Naive thymus-derived CD4-positive, alpha-beta T cell (primary cell): Measurements from ENCODE around the gene TEPSIN. TPM values are rescaled to one million over a fixed set of nuclear protein-coding genes. Genes with fewer than 3 reads are reported as not detected.

Source experiments
- ATAC-seq: fragments of 150-1000 bp; cut with Tn5 transposase; 2 replicates; pipeline ENCODE4 v1.10.0; 2021; ENCODE audit warnings: mild to moderate bottlenecking, moderate library complexity
- CTCF ChIA-PET: fragments of 350-600 bp; sonication (Branson Sonifier 250); formaldehyde crosslinking; loops from one replicate; lab custom pipeline; 2021; ENCODE audit warnings: antibody characterized with exemption; lab: Charles Lee
- POLR2A ChIA-PET: fragments of 350-600 bp; sonication (Branson Sonifier 250); formaldehyde crosslinking; loops from one replicate; lab custom pipeline; 2021; ENCODE audit warnings: antibody characterized with exemption, inconsistent platforms; lab: Charles Lee
- DNase-seq, 9 donors: peaks; one replicate each; pipeline versions ENCODE4 v3.0.0 to v3.0.0-alpha.2; 2020 to 2022; ENCODE audit warnings: mixed read lengths in 1 of 9
- H3K27ac ChIP-seq: one replicate; pipeline ENCODE4 v1.7.0; 2013; ENCODE audit warnings: mild to moderate bottlenecking, low read depth, low read length, moderate library complexity
- H3K27me3 ChIP-seq, 2 donors: one replicate each; pipeline ENCODE4 v1.7.0; 2013; ENCODE audit warnings: low read length in 2 of 2, mild to moderate bottlenecking in 2 of 2, moderate library complexity in 2 of 2; ENCODE audit not compliant: control insufficient read depth in 2 of 2, insufficient read depth in 2 of 2
- H3K36me3 ChIP-seq, 3 experiments: 1 replicate in 2 of 3; 2 replicates in 1 of 3; pipeline ENCODE4 v1.7.0; 2013; ENCODE audit warnings: low read length in 3 of 3, mild to moderate bottlenecking in 3 of 3, moderate library complexity in 1 of 3; ENCODE audit not compliant: insufficient read depth in 3 of 3, control insufficient read depth in 2 of 3
- H3K4me1 ChIP-seq, 2 donors: one replicate each; pipeline ENCODE4 v1.7.0; 2013; ENCODE audit warnings: low read length in 2 of 2, mild to moderate bottlenecking in 2 of 2, moderate library complexity in 1 of 2; ENCODE audit not compliant: control insufficient read depth in 2 of 2, insufficient read depth in 2 of 2
- H3K4me3 ChIP-seq: 2 replicates; pipeline ENCODE4 v1.7.0; 2013; ENCODE audit warnings: mild to moderate bottlenecking, low read length
- H3K9me3 ChIP-seq, 3 experiments: 1 replicate in 2 of 3; 2 replicates in 1 of 3; pipeline ENCODE4 v1.7.0; 2013; ENCODE audit warnings: low read length in 3 of 3; ENCODE audit not compliant: control insufficient read depth in 2 of 3
- H3K27ac Mint-ChIP-seq, 9 donors: one replicate each; pipeline ENCODE4 v1.8.0; 2020 to 2022; ENCODE audit warnings: mixed read lengths in 9 of 9, mild to moderate bottlenecking in 8 of 9, moderate library complexity in 5 of 9, inconsistent platforms in 2 of 9
- H3K27me3 Mint-ChIP-seq, 5 donors: one replicate each; pipeline ENCODE4 v1.8.0; 2021 to 2022; ENCODE audit warnings: mixed read lengths in 5 of 5, mild to moderate bottlenecking in 1 of 5
- H3K36me3 Mint-ChIP-seq, 5 donors: one replicate each; pipeline ENCODE4 v1.8.0; 2020 to 2022; ENCODE audit warnings: mixed read lengths in 5 of 5, mild to moderate bottlenecking in 3 of 5, inconsistent platforms in 1 of 5
- H3K4me1 Mint-ChIP-seq, 7 donors: one replicate each; pipeline ENCODE4 v1.8.0; 2020 to 2022; ENCODE audit warnings: mixed read lengths in 7 of 7, mild to moderate bottlenecking in 3 of 7, inconsistent platforms in 1 of 7
- H3K4me3 Mint-ChIP-seq, 10 donors: one replicate each; pipeline ENCODE4 v1.8.0; 2020 to 2022; ENCODE audit warnings: mild to moderate bottlenecking in 10 of 10, mixed read lengths in 10 of 10, moderate library complexity in 6 of 10, inconsistent platforms in 2 of 10
- H3K9me3 Mint-ChIP-seq, 11 donors: one replicate each; pipeline ENCODE4 v1.8.0; 2020 to 2022; ENCODE audit warnings: mixed read lengths in 11 of 11, mild to moderate bottlenecking in 4 of 11, inconsistent platforms in 1 of 11, moderate library complexity in 1 of 11
- intact Hi-C, 2 donors: fragments of 100-400 bp; cut with micrococcal nuclease; formaldehyde crosslinking; loops; one replicate each; pipeline ENCODE4 v1.15.1; 2023
- polyA plus RNA-seq, 2 donors: library from polyadenylated mRNA; unstranded; fragments of 300-500 nt; fragmentation: Illumina TruSeq; gene quantifications; one replicate each; pipeline ENCODE4 v1.2.3, GENCODE V29; 2021
- total RNA-seq, 6 experiments: library from RNA in 5 of 6; stranded (reverse) in 5 of 6; gene quantifications; 1 replicate in 5 of 6; 2 replicates in 1 of 6; pipeline ENCODE4 v1.2.3 and lab custom pipeline; 2021 to 2026

The TEPSIN gene
- total and polyA plus RNA-seq, 7 experiments from 2014 or later = 3.2 to 115 (median 87.9) TPM

DNA sequence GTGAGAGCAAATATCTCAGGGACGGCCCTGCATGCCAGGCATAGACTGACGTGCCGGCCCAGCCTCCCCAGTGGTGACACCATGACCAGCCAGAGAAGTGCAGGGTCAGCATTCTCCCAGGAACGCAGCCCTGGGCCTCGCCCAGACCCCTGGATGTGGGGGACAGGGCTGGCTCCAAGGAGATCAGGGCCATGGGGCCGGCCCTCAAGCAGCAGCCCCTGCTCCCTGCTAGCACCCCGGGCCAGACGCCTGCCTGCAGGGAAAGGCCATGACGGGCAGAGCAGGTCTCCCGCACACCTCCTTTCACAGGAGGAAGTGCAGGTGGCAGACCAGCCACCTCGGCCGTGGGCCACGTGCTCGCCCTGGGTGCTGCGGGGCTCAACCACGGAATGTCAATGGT, 9.8 kb upstream of the TEPSIN start:
- Histone ChIP-seq H3K9me3 (no peaks in the 10 kb centered on the region), H3K27ac (no peak overlapping the region), H3K4me1 (no peaks in the 10 kb centered on the region), H3K4me3 (no peak overlapping the region), H3K27me3 (no peaks in the 10 kb centered on the region), H3K36me3 (peaks cover 0 to 41% (median 7%) of the 10 kb centered on the region in 3 experiments)
- intact Hi-C loops = no loop called here
- ATAC-seq (no peak), DNase-seq (peak in 1 of 9 donors; percentile 5)
- CTCF ChIA-PET = interaction anchor here (1.1 kb wide), 1 partner anchor 9 kb away, joined by 3 read pairs; the partner anchor contains the start of genes NDUFAF8 and TEPSIN
- no peaks in the 10 kb centered on the region for H3K27me3 Mint-ChIP-seq
- H3K9me3 Mint-ChIP-seq = peaks cover 0 to 4% (median 0%) of the 10 kb centered on the region in 11 donors
- peaks cover 6 to 8% (median 6%) of the 10 kb centered on the region in 7 donors for H3K4me1 Mint-ChIP-seq
- POLR2A ChIA-PET = no interaction called here
- peak overlapping the region in 2 of 9 donors; percentile 33 to 60 for H3K27ac Mint-ChIP-seq
- no peak overlapping the region for H3K4me3 Mint-ChIP-seq
- H3K36me3 Mint-ChIP-seq = peaks cover 4 to 15% (median 6%) of the 10 kb centered on the region in 5 donors

GRCh38 chr17:81247339-81247990, 8.6 kb upstream of the TEPSIN start:
- Histone ChIP-seq H3K4me3 (no peak overlapping the region), H3K27ac (no peak overlapping the region), H3K4me1 (no peaks in the 10 kb centered on the region), H3K9me3 (no peaks in the 10 kb centered on the region), H3K36me3 (peaks cover 0 to 35% (median 5%) of the 10 kb centered on the region in 3 experiments), H3K27me3 (no peaks in the 10 kb centered on the region)
- no peak for ATAC-seq
- ChIA-PET POLR2A (no interaction called here), CTCF (interaction anchor here (1.1 kb wide), 1 partner anchor 8 kb away, joined by 3 read pairs; the partner anchor contains the start of genes NDUFAF8 and TEPSIN)
- H3K36me3 Mint-ChIP-seq = peaks cover 0 to 11% (median 0%) of the 10 kb centered on the region in 5 donors
- peaks cover 0 to 2% (median 0%) of the 10 kb centered on the region in 11 donors for H3K9me3 Mint-ChIP-seq
- peaks cover 0 to 3% (median 0%) of the 10 kb centered on the region in 7 donors for H3K4me1 Mint-ChIP-seq
- no peak overlapping the region for H3K4me3 Mint-ChIP-seq
- DNase-seq = no peak
- no peak overlapping the region for H3K27ac Mint-ChIP-seq
- intact Hi-C loops = no loop called here
- H3K27me3 Mint-ChIP-seq = no peaks in the 10 kb centered on the region

GRCh38 chr17:81246679-81247338, 8.0 kb upstream of the TEPSIN start:
- Mint-ChIP-seq H3K4me1 (peaks cover 0 to 8% (median under 1%) of the 10 kb centered on the region in 7 donors), H3K27ac (no peak overlapping the region), H3K9me3 (peaks cover 0 to 2% (median 0%) of the 10 kb centered on the region in 11 donors), H3K36me3 (peaks cover 0 to 9% (median 0%) of the 10 kb centered on the region in 5 donors), H3K27me3 (no peaks in the 10 kb centered on the region), H3K4me3 (no peak overlapping the region)
- DNase-seq (peak in 1 of 9 donors; percentile 8), ATAC-seq (no peak)
- H3K4me3 ChIP-seq = no peak overlapping the region
- intact Hi-C loops = no loop called here
- H3K9me3 ChIP-seq = no peaks in the 10 kb centered on the region
- peaks cover 0 to 29% (median 3%) of the 10 kb centered on the region in 3 experiments for H3K36me3 ChIP-seq
- CTCF ChIA-PET = no interaction called here
- POLR2A ChIA-PET = no interaction called here
- H3K27ac ChIP-seq = no peak overlapping the region
- H3K27me3 ChIP-seq = no peaks in the 10 kb centered on the region
- no peaks in the 10 kb centered on the region for H3K4me1 ChIP-seq

DNA sequence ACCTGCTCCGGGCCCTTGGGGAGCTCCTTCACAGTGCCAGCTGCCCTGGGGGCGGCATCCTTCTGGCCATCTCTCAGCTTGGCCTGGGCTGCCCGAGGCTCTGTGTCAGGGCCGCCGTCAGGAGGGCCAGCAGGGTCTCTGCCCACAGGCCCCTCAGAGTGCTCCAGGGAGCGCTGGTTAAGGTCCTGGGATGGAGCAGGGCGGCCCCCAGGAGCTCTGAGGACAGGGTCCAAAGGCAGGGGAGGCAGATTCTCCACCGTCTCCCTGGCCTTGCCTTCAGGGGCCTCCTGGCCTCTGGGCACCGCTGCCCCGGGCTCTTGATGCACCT, 7.5 kb upstream of the TEPSIN start:
- Mint-ChIP-seq H3K36me3 (peaks cover 0 to 9% (median 0%) of the 10 kb centered on the region in 5 donors), H3K27ac (no peak overlapping the region), H3K4me1 (peaks cover 0 to 11% (median 5%) of the 10 kb centered on the region in 7 donors), H3K4me3 (no peak overlapping the region), H3K9me3 (peaks cover 0 to 2% (median 0%) of the 10 kb centered on the region in 11 donors), H3K27me3 (no peaks in the 10 kb centered on the region)
- Histone ChIP-seq H3K4me1 (no peaks in the 10 kb centered on the region), H3K27ac (no peak overlapping the region), H3K4me3 (no peak overlapping the region), H3K27me3 (no peaks in the 10 kb centered on the region), H3K9me3 (no peaks in the 10 kb centered on the region), H3K36me3 (peaks cover 0 to 27% (median 0%) of the 10 kb centered on the region in 3 experiments)
- POLR2A ChIA-PET = no interaction called here
- ATAC-seq = no peak
- intact Hi-C loops = no loop called here
- CTCF ChIA-PET = no interaction called here
- DNase-seq = peak in 1 of 9 donors; percentile 5

- H3K27ac ChIP-seq = no peak overlapping the region
- intact Hi-C loops = no loop called here
These were observed 6.9 kb upstream of the TEPSIN start for GRCh38 chr17:81245665-81246342.

GRCh38 chr17:81245024-81245664, 6.3 kb upstream of the TEPSIN start:
- Histone ChIP-seq H3K36me3 (peaks cover 0 to 22% (median 0%) of the 10 kb centered on the region in 3 experiments), H3K4me3 (no peak overlapping the region), H3K27ac (no peak overlapping the region), H3K4me1 (peaks cover 2 to 7% of the 10 kb centered on the region in 2 donors), H3K9me3 (no peaks in the 10 kb centered on the region), H3K27me3 (no peaks in the 10 kb centered on the region)
- Mint-ChIP-seq H3K27me3 (no peaks in the 10 kb centered on the region), H3K4me3 (no peak overlapping the region), H3K36me3 (peaks cover 0 to 7% (median 0%) of the 10 kb centered on the region in 5 donors), H3K9me3 (no peaks in the 10 kb centered on the region), H3K27ac (no peak overlapping the region), H3K4me1 (peaks cover 0 to 17% (median 13%) of the 10 kb centered on the region in 7 donors)
- CTCF ChIA-PET = no interaction called here
- DNase-seq (peak in 1 of 9 donors; percentile 0), ATAC-seq (no peak)
- POLR2A ChIA-PET = no interaction called here
- intact Hi-C loops = no loop called here

More at GRCh38 chr17:81245665-81246342, 6.9 kb upstream of the TEPSIN start:
- H3K27me3 Mint-ChIP-seq = no peaks in the 10 kb centered on the region
- H3K27ac Mint-ChIP-seq = no peak overlapping the region
- peaks cover 0 to 9% (median 0%) of the 10 kb centered on the region in 5 donors for H3K36me3 Mint-ChIP-seq
- no peaks in the 10 kb centered on the region for H3K27me3 ChIP-seq
- H3K4me3 ChIP-seq = no peak overlapping the region
- H3K4me1 Mint-ChIP-seq = peaks cover 0 to 14% (median 10%) of the 10 kb centered on the region in 7 donors
- H3K36me3 ChIP-seq = peaks cover 0 to 27% (median 0%) of the 10 kb centered on the region in 3 experiments
- H3K4me1 ChIP-seq = peaks cover 0 to under 1% of the 10 kb centered on the region in 2 donors
- H3K9me3 ChIP-seq = no peaks in the 10 kb centered on the region
- no peak for ATAC-seq
- DNase-seq = peak in 1 of 9 donors; percentile 7
- peaks cover 0 to 2% (median 0%) of the 10 kb centered on the region in 11 donors for H3K9me3 Mint-ChIP-seq
- POLR2A ChIA-PET = no interaction called here
- H3K4me3 Mint-ChIP-seq = no peak overlapping the region
- CTCF ChIA-PET = no interaction called here
